ENCODE results near the gene PHLDB1.

DNA sequence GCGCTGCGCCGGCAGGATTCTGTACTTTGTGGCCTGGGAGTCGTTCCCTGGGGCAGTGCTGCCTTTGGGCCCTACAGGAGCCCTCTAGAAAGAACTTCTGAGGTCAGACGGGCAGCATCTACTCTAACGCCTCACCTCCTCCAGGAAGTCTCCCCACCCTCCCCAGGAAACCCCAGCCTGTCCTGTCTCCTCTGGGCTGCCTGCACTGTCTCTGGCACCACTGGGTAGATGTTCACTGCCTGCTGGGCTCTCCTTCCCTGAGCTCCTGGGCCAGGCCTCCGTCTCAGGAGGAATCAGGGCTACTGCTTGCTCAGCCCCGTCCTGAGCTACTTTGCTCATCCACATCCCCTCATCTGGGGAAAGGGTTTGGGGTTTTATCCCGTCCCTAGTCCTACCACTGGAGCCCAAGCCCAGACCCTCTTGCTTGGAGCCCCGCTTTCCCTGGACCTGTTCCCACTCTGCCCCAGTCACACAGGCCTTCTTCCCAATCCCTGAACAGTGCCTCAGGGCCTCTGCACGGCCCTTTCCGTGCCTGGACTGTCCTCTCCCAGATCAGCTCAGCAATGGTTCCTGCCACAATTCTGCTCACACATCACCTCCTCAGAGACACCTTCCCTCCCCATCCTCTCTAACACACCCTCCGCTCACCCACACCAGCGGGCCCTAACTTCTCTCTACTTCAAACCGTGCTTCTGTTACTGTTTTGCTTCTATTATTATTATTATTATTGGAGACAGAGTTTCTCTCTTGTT is 83.3 kb downstream of the PHLDB1 start:
- no peak for TF ChIP-seq POLR2A (IDR thresholded peaks at IDR 0.05)
- TF ChIP-seq, protein P1, sequence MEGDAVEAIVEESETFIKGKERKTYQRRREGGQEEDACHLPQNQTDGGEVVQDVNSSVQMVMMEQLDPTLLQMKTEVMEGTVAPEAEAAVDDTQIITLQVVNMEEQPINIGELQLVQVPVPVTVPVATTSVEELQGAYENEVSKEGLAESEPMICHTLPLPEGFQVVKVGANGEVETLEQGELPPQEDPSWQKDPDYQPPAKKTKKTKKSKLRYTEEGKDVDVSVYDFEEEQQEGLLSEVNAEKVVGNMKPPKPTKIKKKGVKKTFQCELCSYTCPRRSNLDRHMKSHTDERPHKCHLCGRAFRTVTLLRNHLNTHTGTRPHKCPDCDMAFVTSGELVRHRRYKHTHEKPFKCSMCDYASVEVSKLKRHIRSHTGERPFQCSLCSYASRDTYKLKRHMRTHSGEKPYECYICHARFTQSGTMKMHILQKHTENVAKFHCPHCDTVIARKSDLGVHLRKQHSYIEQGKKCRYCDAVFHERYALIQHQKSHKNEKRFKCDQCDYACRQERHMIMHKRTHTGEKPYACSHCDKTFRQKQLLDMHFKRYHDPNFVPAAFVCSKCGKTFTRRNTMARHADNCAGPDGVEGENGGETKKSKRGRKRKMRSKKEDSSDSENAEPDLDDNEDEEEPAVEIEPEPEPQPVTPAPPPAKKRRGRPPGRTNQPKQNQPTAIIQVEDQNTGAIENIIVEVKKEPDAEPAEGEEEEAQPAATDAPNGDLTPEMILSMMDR (IDR thresholded peaks at IDR 0.05) = no peak
